GM23338 (cell line): ENCODE results near the gene AMBP. TPM values are rescaled to one million over a fixed set of nuclear protein-coding genes. Genes with fewer than 3 reads are reported as not detected.

ENCODE experiments used
- ATAC-seq: fragments of 200-7000 bp; cut with Tn5 transposase; 3 replicates; pipeline ENCODE4 v1.9.1; 2020
- DNase-seq: peaks from one replicate; pipeline ENCODE4 v3.0.0-alpha.2; 2015; ENCODE audit warnings: low spot score
- H2AFZ ChIP-seq: fragments of 200-600 bp; sonication (generic); 2 replicates; pipeline ENCODE4 v1.8.0; 2016; ENCODE audit warnings: antibody characterized with exemption, mild to moderate bottlenecking, moderate library complexity
- H3F3A ChIP-seq: fragments of 200-600 bp; sonication (generic); replicated peaks from 2 replicates; pipeline ENCODE4 v1.8.0; 2017; ENCODE audit warnings: antibody characterized with exemption, mixed run types, low read depth
- H3K27ac ChIP-seq: fragments of 200-600 bp; sonication (generic); 2 replicates; pipeline ENCODE4 v1.6.1; 2016; ENCODE audit warnings: low read depth
- H3K27me3 ChIP-seq: fragments of 200-600 bp; sonication (generic); 2 replicates; pipeline ENCODE4 v1.8.0; 2016; ENCODE audit warnings: mild to moderate bottlenecking, mixed run types, moderate library complexity; ENCODE audit not compliant: insufficient read depth
- H3K36me3 ChIP-seq: fragments of 200-600 bp; sonication (generic); 2 replicates; pipeline ENCODE4 v1.8.0; 2016; ENCODE audit warnings: mild to moderate bottlenecking; ENCODE audit not compliant: insufficient read depth
- H3K4me1 ChIP-seq: fragments of 200-600 bp; sonication (generic); 2 replicates; pipeline ENCODE4 v1.8.0; 2016; ENCODE audit warnings: mild to moderate bottlenecking, moderate library complexity; ENCODE audit not compliant: insufficient read depth
- H3K4me2 ChIP-seq: fragments of 200-600 bp; sonication (generic); 2 replicates; pipeline ENCODE4 v1.7.1; 2017; ENCODE audit warnings: mixed run types
- H3K4me3 ChIP-seq: fragments of 200-600 bp; sonication (generic); 2 replicates; pipeline ENCODE4 v1.6.1; 2016; ENCODE audit warnings: mixed run types
- H3K79me2 ChIP-seq: fragments of 200-600 bp; sonication (generic); replicated peaks from 2 replicates; pipeline ENCODE4 v1.8.0; 2017; ENCODE audit warnings: mild to moderate bottlenecking; ENCODE audit not compliant: insufficient read depth
- H3K9me2 ChIP-seq: fragments of 200-600 bp; sonication (generic); 2 replicates; pipeline ENCODE4 v1.8.0; 2017; ENCODE audit not compliant: insufficient read depth
- H4K20me1 ChIP-seq: fragments of 200-600 bp; sonication (generic); replicated peaks from 2 replicates; pipeline ENCODE4 v1.8.0; 2017; ENCODE audit warnings: mild to moderate bottlenecking; ENCODE audit not compliant: insufficient read depth
- H3K27ac Mint-ChIP-seq: 2 replicates; pipeline ENCODE4 v1.8.0; 2020; ENCODE audit warnings: inconsistent platforms, mild to moderate bottlenecking, moderate library complexity, mixed read lengths
- H3K27me3 Mint-ChIP-seq: 3 replicates; pipeline ENCODE4 v1.8.0; 2022; ENCODE audit warnings: low read depth, mild to moderate bottlenecking, moderate library complexity, mixed read lengths, inconsistent platforms; ENCODE audit not compliant: insufficient read depth, poor library complexity
- H3K36me3 Mint-ChIP-seq: 3 replicates; pipeline ENCODE4 v1.8.0; 2021; ENCODE audit warnings: low read depth, mild to moderate bottlenecking, inconsistent platforms, moderate library complexity, mixed read lengths
- H3K4me1 Mint-ChIP-seq: 3 replicates; pipeline ENCODE4 v1.8.0; 2020; ENCODE audit warnings: mild to moderate bottlenecking, inconsistent platforms, mixed read lengths
- H3K4me3 Mint-ChIP-seq: 3 replicates; pipeline ENCODE4 v1.8.0; 2021; ENCODE audit warnings: moderate library complexity, mild to moderate bottlenecking, inconsistent platforms, mixed read lengths
- H3K9me3 Mint-ChIP-seq: 3 replicates; pipeline ENCODE4 v1.8.0; 2020; ENCODE audit warnings: moderate library complexity, mild to moderate bottlenecking, inconsistent platforms, mixed read lengths
- CREB1 ChIP-seq: fragments of 250-450 bp; sonication (Bioruptor Pico); IDR thresholded peaks from 2 replicates; pipeline ENCODE4 v1.5.0; 2020; ENCODE audit warnings: low read depth, mild to moderate bottlenecking, moderate library complexity
- CTCF ChIP-seq, 2 experiments: fragments of 200-600 bp in 1 of 2; sonication (generic) in 1 of 2; conservative IDR thresholded peaks; 2 replicates each; pipeline versions ENCODE4 v1.5.1 to v1.6.1; 2016 to 2017; ENCODE audit warnings: antibody characterized with exemption in 2 of 2, low read depth in 2 of 2, mild to moderate bottlenecking in 2 of 2, moderate library complexity in 1 of 2
- ETS1 ChIP-seq: IDR thresholded peaks from 2 replicates; pipeline ENCODE4 v1.6.1; 2016; ENCODE audit warnings: antibody characterized with exemption
- EZH2 ChIP-seq: fragments of 200-600 bp; sonication (generic); IDR thresholded peaks from one replicate; pipeline ENCODE4 v1.8.0; 2017; ENCODE audit warnings: antibody characterized with exemption, mild to moderate bottlenecking, low read depth; ENCODE audit not compliant: unreplicated experiment
- JUNB ChIP-seq: IDR thresholded peaks from one replicate; pipeline ENCODE4 v1.6.1; 2016; ENCODE audit warnings: antibody characterized with exemption; ENCODE audit not compliant: unreplicated experiment
- NANOG ChIP-seq: IDR thresholded peaks from 2 replicates; pipeline ENCODE4 v1.6.1; 2016; ENCODE audit warnings: antibody characterized with exemption, borderline replicate concordance
- POLR2AphosphoS5 ChIP-seq: IDR thresholded peaks from 2 replicates; pipeline ENCODE4 v1.6.1; 2016; ENCODE audit warnings: antibody characterized with exemption, low read depth
- REST ChIP-seq: IDR thresholded peaks from one replicate; pipeline ENCODE4 v1.6.1; 2018; ENCODE audit warnings: antibody characterized with exemption; ENCODE audit not compliant: unreplicated experiment
- STAT1 ChIP-seq: IDR thresholded peaks from one replicate; pipeline ENCODE4 v1.6.1; 2016; ENCODE audit warnings: antibody characterized with exemption; ENCODE audit not compliant: unreplicated experiment
- ZNF114 ChIP-seq: fragments of 250-450 bp; sonication (Bioruptor Pico); IDR thresholded peaks from 2 replicates; pipeline ENCODE4 v1.5.0; 2020; ENCODE audit warnings: mild to moderate bottlenecking, moderate library complexity
- ZNF462 ChIP-seq: fragments of 250-450 bp; sonication (Bioruptor Pico); IDR thresholded peaks from 2 replicates; pipeline ENCODE4 v1.5.0; 2020; ENCODE audit warnings: mild to moderate bottlenecking, moderate library complexity
- polyA plus RNA-seq: library from polyadenylated mRNA; unstranded; fragments of >200 nt; fragmentation: Nextera tagmentation; extraction: Ambion mirVana; gene quantifications from 2 replicates; pipeline ENCODE4 v1.2.1, GENCODE V29; 2016
- total RNA-seq: library from RNA; depleted of rRNA; stranded (reverse); fragments of >200 nt; shearing (Covaris generic); gene quantifications from 2 replicates; pipeline ENCODE4 v1.2.3, GENCODE V29; 2014

Gene AMBP
- total and polyA plus RNA-seq, 2 experiments from 2014 or later = 1.3 to 2.0 TPM

GRCh38 chr9:114080773-114081440 is 2.8 kb upstream of the AMBP start:
- Histone ChIP-seq H3K27ac (no peak overlapping the region), H4K20me1 (no peaks in the 10 kb centered on the region), H3K27me3 (no peaks in the 10 kb centered on the region), H3K4me3 (no peak overlapping the region), H3K79me2 (no peaks in the 10 kb centered on the region), H3F3A (no peaks in the 10 kb centered on the region), H3K36me3 (no peaks in the 10 kb centered on the region), H3K4me1 (no peaks in the 10 kb centered on the region; the same call in 1 of the 2 replicates), H3K4me2 (no peak overlapping the region), H2AFZ (no peak overlapping the region), H3K9me2 (no peaks in the 10 kb centered on the region)
- H3K36me3 Mint-ChIP-seq = no peaks in the 10 kb centered on the region
- H3K4me3 Mint-ChIP-seq = no peak overlapping the region
- ATAC-seq (no peak), DNase-seq (no peak)
- TF ChIP-seq ZNF462 (CRISPR knock-in tag) = no peak
- TF ChIP-seq ETS1 = no peak
- no peak for TF ChIP-seq JUNB
- no peak for TF ChIP-seq STAT1
- TF ChIP-seq POLR2AphosphoS5 = no peak
- TF ChIP-seq EZH2 = no peak
- no peak for TF ChIP-seq CTCF (conservative IDR thresholded peaks at IDR 0.05; ENCODE audit: low read depth in 2 of 2)
- no peak for TF ChIP-seq NANOG
- no peak for TF ChIP-seq REST
- TF ChIP-seq ZNF114 (CRISPR knock-in tag) = no peak
- no peak for TF ChIP-seq CREB1 (CRISPR knock-in tag)
- 0 out of 3 replicates have a peak, but pooled peaks cover 2% of the 10 kb centered on the region for H3K4me1 Mint-ChIP-seq
- no peaks in the 10 kb centered on the region for H3K9me3 Mint-ChIP-seq
- H3K27ac Mint-ChIP-seq = no peak overlapping the region
- H3K27me3 Mint-ChIP-seq = peaks cover 16% of the 10 kb centered on the region
